Testis (tissue), 3 donors: ENCODE data around the gene PARD6B. TPM values are rescaled to one million over a fixed set of nuclear protein-coding genes. Genes with fewer than 3 reads are reported as not detected.

ENCODE experiments used
- DNase-seq: peaks from one replicate; pipeline ENCODE4 v3.0.0-alpha.2; 2019
- H3K27ac ChIP-seq, 2 donors: fragments of 200-600 bp; sonication (generic); one replicate each; pipeline ENCODE4 v1.5.1; 2019
- H3K27me3 ChIP-seq: fragments of 200-600 bp; sonication (generic); one replicate; pipeline ENCODE4 v1.5.1; 2019
- H3K36me3 ChIP-seq: fragments of 200-600 bp; sonication (generic); one replicate; pipeline ENCODE4 v1.5.1; 2017; ENCODE audit warnings: low read depth; ENCODE audit errors: missing control alignments
- H3K4me1 ChIP-seq: fragments of 200-600 bp; sonication (generic); one replicate; pipeline ENCODE4 v1.5.1; 2019
- H3K4me3 ChIP-seq, 2 donors: fragments of 200-600 bp; sonication (generic); one replicate each; pipeline ENCODE4 v1.5.1; 2017 to 2019
- H3K9me3 ChIP-seq: fragments of 200-600 bp; sonication (generic); one replicate; pipeline ENCODE4 v1.5.1; 2017
- CTCF ChIP-seq, 3 experiments: fragments of 450-650 bp in 2 of 3; fragments of 200-600 bp in 1 of 3; sonication (generic) in 1 of 3; IDR thresholded peaks; one replicate each; pipeline ENCODE4 v1.5.1; 2016 to 2019; ENCODE audit warnings: antibody characterized with exemption in 3 of 3, mild to moderate bottlenecking in 2 of 3, moderate library complexity in 1 of 3
- POLR2A ChIP-seq: fragments of 450-650 bp; IDR thresholded peaks from one replicate; pipeline ENCODE4 v1.6.1; 2017; ENCODE audit warnings: antibody characterized with exemption, mild to moderate bottlenecking, moderate library complexity
- WGBS, 2 donors: methylation state at CpG; one replicate each; pipeline ENCODE4 v1.1.5; 2018; 5-methylcytosine and 5-hydroxymethylcytosine counted together
- intact Hi-C: fragments of 100-400 bp; cut with DNase I; formaldehyde crosslinking; loops from one replicate; pipeline ENCODE4 v1.15.1; 2023; ENCODE audit warnings: low total_unique reads
- polyA plus RNA-seq: library from polyadenylated mRNA; stranded (reverse); fragments of 350-450 nt; fragmentation: Illumina TruSeq; extraction: RNeasy Lipid Tissue Mini Kit (QIAGEN cat#74804); gene quantifications from one replicate; pipeline ENCODE4 v1.2.3, GENCODE V29; 2014; ENCODE audit warnings: low read depth, low replicate concordance; ENCODE audit not compliant: insufficient read depth
- total RNA-seq, 2 donors: library from RNA; depleted of rRNA; stranded (reverse); fragments of >200 nt; gene quantifications; one replicate each; pipeline ENCODE4 v1.2.3, GENCODE V29; 2016

PARD6B gene
- total and polyA plus RNA-seq, 3 donors from 2014 or later, result 3.8 to 17.0 (median 15.4) TPM

DNA sequence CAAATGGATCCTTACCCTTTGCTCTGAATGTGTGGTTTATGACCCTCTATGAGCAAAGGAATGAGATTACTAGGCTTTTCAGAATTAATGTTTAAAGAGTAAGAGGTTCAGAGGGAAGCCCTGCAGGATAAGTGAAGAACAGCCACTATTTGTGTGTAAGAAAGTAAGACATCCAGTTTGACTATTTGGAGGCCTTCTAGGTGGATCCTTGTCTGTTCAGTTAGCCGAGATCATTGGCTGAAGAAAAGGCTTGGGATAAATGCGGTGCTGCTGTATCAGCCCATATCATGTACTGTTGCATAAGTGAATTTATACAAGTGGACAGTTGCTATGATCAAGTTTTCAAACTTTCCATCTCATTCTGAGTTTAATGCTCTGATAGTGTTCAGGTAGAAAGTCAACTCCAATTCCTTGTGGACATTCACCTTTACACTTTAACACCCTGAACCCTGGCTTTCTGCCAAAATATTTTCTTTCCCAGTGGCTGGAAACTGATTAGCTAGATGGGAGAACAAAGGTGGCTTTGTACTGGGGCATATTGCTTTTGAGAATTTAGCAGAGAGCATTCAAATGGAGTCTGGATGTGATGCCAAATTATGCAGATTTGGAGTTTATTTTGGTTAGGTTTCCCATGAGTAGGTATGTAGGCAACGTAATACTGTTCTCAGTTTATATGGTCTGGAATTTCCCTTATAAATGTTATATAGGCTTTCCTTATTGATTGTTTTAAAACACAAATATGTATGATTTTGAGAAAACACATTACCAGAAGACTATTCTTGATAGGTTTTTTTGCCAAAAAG, 15.0 kb downstream of the PARD6B start:
- TF ChIP-seq CTCF (IDR thresholded peaks at IDR 0.05) (no peak), POLR2A (no peak)
- Histone ChIP-seq H3K36me3 (no peaks in the 10 kb centered on the region), H3K27me3 (no peaks in the 10 kb centered on the region), H3K4me1 (peaks cover 9% of the 10 kb centered on the region), H3K4me3 (no peak overlapping the region), H3K9me3 (no peaks in the 10 kb centered on the region), H3K27ac (peak overlapping the region in 1 of 2 donors; percentile 86)
- peak; percentile 34 for DNase-seq
- intact Hi-C loops, result no loop called here
- WGBS, 2 donors, result 53 to 68% methylated on average over 3 of the region's 3 CpGs

- no peaks in the 10 kb centered on the region for H3K27me3 ChIP-seq
- peaks cover 9% of the 10 kb centered on the region for H3K4me1 ChIP-seq
- WGBS, 2 donors, result 86 to 88% methylated on average over 2 of the region's 2 CpGs
- TF ChIP-seq POLR2A (no peak), CTCF (IDR thresholded peaks at IDR 0.05) (no peak)
- H3K36me3 ChIP-seq, result no peaks in the 10 kb centered on the region
- no peak for DNase-seq
- no peak overlapping the region for H3K4me3 ChIP-seq
- intact Hi-C loops, result no loop called here
- H3K9me3 ChIP-seq, result no peaks in the 10 kb centered on the region
- no peak overlapping the region for H3K27ac ChIP-seq
Observed at GRCh38 chr20:50747275-50747674, 15.9 kb downstream of the PARD6B start.

- intact Hi-C loops, result no loop called here
- TF ChIP-seq CTCF (IDR thresholded peaks at IDR 0.05), result no peak
- TF ChIP-seq POLR2A, result no peak
- DNase-seq, result peak; percentile 13
- 77 to 84% methylated on average over 8 of the region's 8 CpGs for WGBS, 2 donors
- Histone ChIP-seq H3K27ac (no peak overlapping the region), H3K9me3 (no peaks in the 10 kb centered on the region), H3K4me3 (no peak overlapping the region), H3K4me1 (peaks cover 5% of the 10 kb centered on the region), H3K27me3 (no peaks in the 10 kb centered on the region), H3K36me3 (no peaks in the 10 kb centered on the region)
Observed at GRCh38 chr20:50750145-50750671, 18.8 kb downstream of the PARD6B start.

DNA sequence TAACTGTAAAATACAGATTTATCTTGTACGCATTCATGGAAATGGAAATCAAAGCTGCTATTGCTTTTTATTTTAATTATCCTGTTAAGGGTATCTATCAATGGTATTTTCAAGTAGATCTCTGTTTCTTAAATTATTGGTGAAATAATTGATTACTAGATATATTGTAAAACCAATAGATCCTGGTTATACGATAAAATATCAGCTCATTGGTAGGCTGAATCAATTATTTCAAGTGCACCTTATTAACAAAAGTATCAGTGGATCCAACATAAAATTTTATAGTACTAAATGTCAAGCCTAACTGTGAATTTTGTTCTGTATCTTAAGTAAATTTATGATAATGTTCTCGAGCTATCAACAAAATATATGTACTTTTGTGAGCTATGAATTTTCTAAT, 21.8 kb downstream of the PARD6B start:
- Histone ChIP-seq H3K4me3 (no peak overlapping the region), H3K9me3 (no peaks in the 10 kb centered on the region), H3K27ac (no peak overlapping the region), H3K36me3 (no peaks in the 10 kb centered on the region), H3K27me3 (no peaks in the 10 kb centered on the region), H3K4me1 (no peaks in the 10 kb centered on the region)
- TF ChIP-seq POLR2A (no peak), CTCF (IDR thresholded peaks at IDR 0.05) (no peak)
- 95 to 96% methylated on average over 3 of the region's 3 CpGs for WGBS, 2 donors
- intact Hi-C loops, result no loop called here
- DNase-seq, result no peak
